Mesenchymal stem cell (in vitro differentiated cells and primary cell): ENCODE results near the gene PAX5.

ENCODE experiments used
- DNase-seq: peaks from one replicate; pipeline ENCODE4 v3.0.0-alpha.2; 2013
- H2AFZ ChIP-seq: one replicate; pipeline ENCODE4 v1.6.1; 2013; ENCODE audit warnings: low read depth, mild to moderate bottlenecking, control low read depth, inconsistent platforms, low read length, moderate library complexity
- H2AK5ac ChIP-seq: 2 replicates; pipeline ENCODE4 v1.6.1; 2013; ENCODE audit warnings: low read length, moderate library complexity, mild to moderate bottlenecking, inconsistent platforms; ENCODE audit not compliant: severe bottlenecking
- H2BK120ac ChIP-seq: one replicate; pipeline ENCODE4 v1.6.1; 2013; ENCODE audit warnings: low read depth, mild to moderate bottlenecking, inconsistent platforms, low read length, moderate library complexity
- H2BK12ac ChIP-seq, 2 experiments: one replicate each; pipeline ENCODE4 v1.6.1; 2013; ENCODE audit warnings: inconsistent platforms in 2 of 2, low read length in 2 of 2, mild to moderate bottlenecking in 2 of 2, moderate library complexity in 2 of 2, control low read depth in 1 of 2
- H2BK15ac ChIP-seq: one replicate; pipeline ENCODE4 v1.6.1; 2013; ENCODE audit warnings: mild to moderate bottlenecking, low read depth, inconsistent platforms; ENCODE audit not compliant: poor library complexity, severe bottlenecking
- H2BK5ac ChIP-seq: 2 replicates; pipeline ENCODE4 v1.6.1; 2013; ENCODE audit warnings: low read depth, mild to moderate bottlenecking, low read length, control low read depth, inconsistent platforms; ENCODE audit not compliant: poor library complexity, severe bottlenecking
- H3K14ac ChIP-seq, 2 experiments: one replicate each; pipeline ENCODE4 v1.6.1; 2013; ENCODE audit warnings: inconsistent platforms in 2 of 2, low read length in 2 of 2, control low read depth in 1 of 2, mild to moderate bottlenecking in 1 of 2, moderate library complexity in 1 of 2
- H3K18ac ChIP-seq, 2 experiments: one replicate each; pipeline ENCODE4 v1.6.1; 2013; ENCODE audit warnings: inconsistent platforms in 2 of 2, low read length in 2 of 2, control low read depth in 1 of 2, low read depth in 1 of 2, mild to moderate bottlenecking in 1 of 2
- H3K23ac ChIP-seq, 2 experiments: one replicate each; pipeline ENCODE4 v1.6.1; 2013; ENCODE audit warnings: inconsistent platforms in 2 of 2, low read length in 2 of 2, mild to moderate bottlenecking in 2 of 2, moderate library complexity in 2 of 2, control low read depth in 1 of 2
- H3K27ac ChIP-seq: 2 replicates; pipeline ENCODE4 v1.5.1; 2013; ENCODE audit warnings: mild to moderate bottlenecking, moderate library complexity, low read length, control low read depth, inconsistent platforms; ENCODE audit not compliant: poor library complexity, severe bottlenecking
- H3K27me3 ChIP-seq, 2 experiments: 2 replicates each; pipeline versions ENCODE4 v1.6.1 to v1.7.0; 2013; ENCODE audit warnings: low read length in 2 of 2, mild to moderate bottlenecking in 2 of 2, moderate library complexity in 2 of 2, control low read depth in 1 of 2, inconsistent platforms in 1 of 2; ENCODE audit not compliant: control insufficient read depth in 1 of 2, insufficient read depth in 1 of 2
- H3K36me3 ChIP-seq, 2 experiments: 2 replicates each; pipeline versions ENCODE4 v1.6.1 to v1.7.0; 2013; ENCODE audit warnings: low read length in 2 of 2, control low read depth in 1 of 2, inconsistent platforms in 1 of 2, low read depth in 1 of 2, mild to moderate bottlenecking in 1 of 2; ENCODE audit not compliant: insufficient read depth in 2 of 2, control insufficient read depth in 1 of 2
- H3K4ac ChIP-seq, 2 experiments: one replicate each; pipeline ENCODE4 v1.6.1; 2013; ENCODE audit warnings: inconsistent platforms in 2 of 2, low read length in 2 of 2, mild to moderate bottlenecking in 2 of 2, moderate library complexity in 2 of 2, control low read depth in 1 of 2, low read depth in 1 of 2
- H3K4me1 ChIP-seq: 2 replicates; pipeline ENCODE4 v1.6.1; 2013; ENCODE audit warnings: low read depth, low read length, control low read depth; ENCODE audit not compliant: control insufficient read depth, insufficient read depth
- H3K4me2 ChIP-seq: 2 replicates; pipeline ENCODE4 v1.6.1; 2013; ENCODE audit warnings: low read length, mild to moderate bottlenecking, inconsistent platforms; ENCODE audit not compliant: poor library complexity, severe bottlenecking
- H3K4me3 ChIP-seq, 2 experiments: 2 replicates each; pipeline versions ENCODE4 v1.5.1 to v1.7.0; 2013; ENCODE audit warnings: low read length in 2 of 2, mild to moderate bottlenecking in 2 of 2, control low read depth in 1 of 2, low read depth in 1 of 2; ENCODE audit not compliant: insufficient read depth in 1 of 2
- H3K79me1 ChIP-seq: replicated peaks from 2 replicates; pipeline ENCODE4 v1.6.1; 2013; ENCODE audit warnings: mild to moderate bottlenecking, control low read depth, low read length, inconsistent platforms; ENCODE audit not compliant: poor library complexity, severe bottlenecking
- H3K9ac ChIP-seq: 2 replicates; pipeline ENCODE4 v1.7.0; 2013; ENCODE audit warnings: mild to moderate bottlenecking, low read length, moderate library complexity
- H3K9me3 ChIP-seq: 2 replicates; pipeline ENCODE4 v1.7.0; 2013; ENCODE audit warnings: mild to moderate bottlenecking, low read length; ENCODE audit not compliant: control insufficient read depth
- H4K8ac ChIP-seq: one replicate; pipeline ENCODE4 v1.6.1; 2013; ENCODE audit warnings: inconsistent platforms, mild to moderate bottlenecking, low read length, moderate library complexity
- H4K91ac ChIP-seq: one replicate; pipeline ENCODE4 v1.6.1; 2013; ENCODE audit warnings: mild to moderate bottlenecking, low read length, inconsistent platforms
- WGBS: methylation state at CpG from one replicate; pipeline ENCODE4 v1.1.7; 2013; ENCODE audit warnings: mixed read lengths; 5-methylcytosine and 5-hydroxymethylcytosine counted together

PAX5 gene

DNA sequence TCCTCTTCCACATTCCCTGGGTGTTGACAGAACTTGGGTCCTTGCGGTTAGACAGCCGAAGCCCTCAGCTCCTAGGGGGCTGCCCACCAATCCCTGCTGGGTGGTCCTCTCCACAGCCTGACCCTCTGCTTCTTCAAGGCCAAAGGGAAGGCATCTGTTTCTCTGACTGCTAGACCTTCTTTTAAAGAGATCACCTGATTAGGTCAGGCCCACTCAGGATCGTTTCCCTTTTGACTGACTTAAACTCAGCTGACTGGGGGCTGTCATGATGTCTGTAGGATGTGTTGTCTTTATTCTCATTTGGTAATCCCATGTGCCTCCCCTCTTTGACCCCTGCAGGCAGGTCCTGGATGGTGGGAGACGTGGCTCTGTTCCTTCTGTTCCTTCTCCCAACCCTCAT, 207.5 kb downstream of the PAX5 start:
- Histone ChIP-seq H3K4me2 (no peak overlapping the region), H4K91ac (no peak overlapping the region), H3K14ac (no peak overlapping the region), H3K4me1 (peaks cover under 1% of the 10 kb centered on the region), H3K9me3 (peaks cover 6% of the 10 kb centered on the region), H3K4me3 (no peak overlapping the region), H2BK15ac (no peak overlapping the region), H3K9ac (no peak overlapping the region), H4K8ac (no peak overlapping the region), H3K27ac (no peak overlapping the region), H2BK5ac (no peak overlapping the region), H3K18ac (no peak overlapping the region), H3K4ac (no peak overlapping the region), H3K27me3 (peaks cover 73 to 92% of the 10 kb centered on the region in 2 experiments), H2BK12ac (no peak overlapping the region), H3K36me3 (no peaks in the 10 kb centered on the region), H3K79me1 (no peaks in the 10 kb centered on the region), H2AFZ (no peak overlapping the region), H3K23ac (no peak overlapping the region), H2AK5ac (no peak overlapping the region), H2BK120ac (no peak overlapping the region)
- WGBS, result 95% methylated on average over 3 of the region's 4 CpGs
- no peak for DNase-seq

DNA sequence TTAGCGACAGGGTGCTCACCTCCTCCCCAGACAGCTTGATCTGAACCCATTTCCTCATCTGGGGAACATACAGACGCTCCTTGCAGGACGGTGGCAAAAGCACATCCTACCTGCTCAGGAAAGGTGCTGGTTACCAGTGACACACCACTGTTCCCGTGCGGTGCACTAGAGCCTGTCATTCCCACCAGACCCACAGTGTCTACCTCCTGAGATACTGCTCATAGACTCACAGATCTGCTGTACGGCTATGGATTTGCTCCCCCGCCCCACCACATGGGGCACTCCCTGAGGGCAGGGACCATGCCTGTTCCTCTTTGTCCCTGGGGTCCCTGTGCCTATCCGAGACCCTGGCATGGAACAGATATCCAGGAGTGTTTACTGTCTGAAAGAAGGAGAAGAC, 208.9 kb downstream of the PAX5 start:
- Histone ChIP-seq H3K79me1 (no peaks in the 10 kb centered on the region), H3K9me3 (peaks cover 6% of the 10 kb centered on the region), H2AFZ (no peak overlapping the region), H2BK12ac (no peak overlapping the region), H3K36me3 (no peaks in the 10 kb centered on the region), H4K8ac (no peak overlapping the region), H3K27me3 (peaks cover 70 to 92% of the 10 kb centered on the region in 2 experiments), H3K4ac (no peak overlapping the region), H3K18ac (no peak overlapping the region), H3K27ac (no peak overlapping the region), H4K91ac (no peak overlapping the region), H3K4me2 (no peak overlapping the region), H2BK5ac (no peak overlapping the region), H3K9ac (no peak overlapping the region), H2BK120ac (no peak overlapping the region), H3K14ac (no peak overlapping the region), H2BK15ac (no peak overlapping the region), H3K4me1 (no peaks in the 10 kb centered on the region), H3K23ac (no peak overlapping the region), H3K4me3 (no peak overlapping the region), H2AK5ac (no peak overlapping the region)
- 88% methylated on average over 8 of the region's 8 CpGs for WGBS
- DNase-seq, result no peak

DNA sequence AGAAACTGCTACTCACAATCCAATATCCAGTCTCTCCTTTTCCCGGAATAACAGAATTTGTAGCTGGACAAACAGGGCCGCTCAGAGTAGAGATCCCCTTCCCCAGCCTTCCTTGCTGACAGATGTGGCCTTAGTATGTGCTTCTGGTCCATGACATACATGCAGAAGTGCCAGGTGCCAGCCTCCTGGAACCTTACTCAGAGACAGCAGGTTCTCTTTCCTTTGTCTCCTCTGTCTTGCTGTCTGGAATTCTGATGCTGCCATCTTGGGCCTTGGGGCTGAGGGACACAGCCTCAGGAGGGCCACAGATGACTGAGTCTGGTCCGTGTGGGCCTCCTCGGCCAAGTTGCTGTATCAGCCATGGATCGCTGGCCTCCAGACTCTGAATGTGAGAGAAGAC, 210.1 kb downstream of the PAX5 start:
- H3K18ac ChIP-seq, result no peak overlapping the region
- no peaks in the 10 kb centered on the region for H3K79me1 ChIP-seq
- H3K4me1 ChIP-seq, result no peaks in the 10 kb centered on the region
- peaks cover 75 to 93% of the 10 kb centered on the region in 2 experiments for H3K27me3 ChIP-seq
- H3K27ac ChIP-seq, result no peak overlapping the region
- H3K23ac ChIP-seq, result no peak overlapping the region
- no peak overlapping the region for H2AFZ ChIP-seq
- no peaks in the 10 kb centered on the region for H3K36me3 ChIP-seq
- no peak for DNase-seq
- WGBS, result 89% methylated on average over 5 of the region's 5 CpGs
- no peak overlapping the region for H3K4ac ChIP-seq
- no peak overlapping the region for H2BK5ac ChIP-seq
- no peak overlapping the region for H3K9ac ChIP-seq
- no peak overlapping the region for H4K91ac ChIP-seq
- H2BK12ac ChIP-seq, result no peak overlapping the region
- H3K4me2 ChIP-seq, result no peak overlapping the region
- H2AK5ac ChIP-seq, result no peak overlapping the region
- no peak overlapping the region for H3K4me3 ChIP-seq
- H4K8ac ChIP-seq, result no peak overlapping the region
- H3K9me3 ChIP-seq, result peaks cover 6% of the 10 kb centered on the region
- no peak overlapping the region for H2BK15ac ChIP-seq
- no peak overlapping the region for H3K14ac ChIP-seq
- no peak overlapping the region for H2BK120ac ChIP-seq

DNA sequence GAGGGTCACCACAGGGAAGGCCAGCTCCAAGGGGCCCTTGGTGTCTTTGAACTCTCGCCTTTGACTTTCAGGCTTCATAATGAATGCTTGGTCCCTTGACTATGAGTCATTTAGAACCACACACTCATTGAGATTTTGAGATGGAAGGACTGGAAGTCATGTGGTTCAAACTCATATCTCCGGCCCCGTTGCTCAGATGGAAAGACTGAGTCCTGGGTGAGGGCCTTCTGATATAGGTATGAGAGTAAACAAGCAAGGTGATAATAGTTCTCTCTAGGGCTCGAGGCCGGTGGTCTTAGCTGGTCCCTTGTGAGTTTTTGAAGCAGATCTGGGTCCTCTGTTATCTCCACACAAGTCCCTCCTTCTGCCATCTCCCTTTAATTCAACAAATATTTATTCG, 210.6 kb downstream of the PAX5 start:
- Histone ChIP-seq H3K27me3 (peaks cover 75 to 93% of the 10 kb centered on the region in 2 experiments), H3K9ac (no peak overlapping the region), H2AFZ (no peak overlapping the region), H2BK5ac (no peak overlapping the region), H4K91ac (no peak overlapping the region), H2BK15ac (no peak overlapping the region), H3K27ac (no peak overlapping the region), H2BK12ac (no peak overlapping the region), H3K23ac (no peak overlapping the region), H2AK5ac (no peak overlapping the region), H3K4me2 (no peak overlapping the region), H4K8ac (no peak overlapping the region), H3K18ac (no peak overlapping the region), H3K14ac (no peak overlapping the region), H3K79me1 (no peaks in the 10 kb centered on the region), H3K36me3 (no peaks in the 10 kb centered on the region), H3K4me3 (no peak overlapping the region), H3K9me3 (peaks cover 6% of the 10 kb centered on the region), H2BK120ac (no peak overlapping the region), H3K4me1 (peaks cover 3% of the 10 kb centered on the region), H3K4ac (no peak overlapping the region)
- DNase-seq, result no peak
- 81% methylated on average over 6 of the region's 6 CpGs for WGBS
